Panc1 (cell line): Measurements from ENCODE around the gene RALA.

Source experiments
- CTCF ChIP-seq: fragments of 450-650 bp; IDR thresholded peaks from 2 replicates; pipeline ENCODE4 v1.5.1; 2017; ENCODE audit warnings: mild to moderate bottlenecking
- POLR2AphosphoS5 ChIP-seq: IDR thresholded peaks from 2 replicates; pipeline ENCODE4 v1.6.1; 2012; ENCODE audit warnings: mild to moderate bottlenecking, low read depth, low read length, moderate library complexity
- TCF7L2 ChIP-seq: IDR thresholded peaks from 2 replicates; pipeline ENCODE4 v1.6.1; 2011; ENCODE audit warnings: mild to moderate bottlenecking, low read depth, low read length, inconsistent platforms

GRCh38 chr7:39617005-39617404, 6.4 kb upstream of the RALA start:
- TF ChIP-seq CTCF: no peak
- no peak for TF ChIP-seq TCF7L2
- no peak for TF ChIP-seq POLR2AphosphoS5
